Middle frontal gyrus (tissue), 1 donor: Measurements from ENCODE around the gene TXNDC15.
"Not testable (repeated sequence)": the region's sequence is repeated elsewhere in the genome, so short reads cannot be mapped to it uniquely, and the experiment has no call there.

Source experiments
- DNase-seq: peaks from one replicate; pipeline ENCODE4 v3.0.0-alpha.2; 2015; ENCODE audit warnings: low spot score; ENCODE audit errors: extremely low spot score

Gene TXNDC15

GRCh38 chr5:134877159-134877558 lies 3.0 kb downstream of the TXNDC15 start:
- no peak for DNase-seq

- no peak for DNase-seq
These were observed 4.2 kb downstream of the TXNDC15 start for GRCh38 chr5:134878403-134878802.

GRCh38 chr5:134879456-134879855 lies 5.3 kb downstream of the TXNDC15 start:
- no peak for DNase-seq

- DNase-seq = not testable (repeated sequence)
These were observed 6.8 kb downstream of the TXNDC15 start for GRCh38 chr5:134880937-134881336.

GRCh38 chr5:134881711-134882110 lies 7.5 kb downstream of the TXNDC15 start:
- not testable (repeated sequence) for DNase-seq

- no peak for DNase-seq
These were observed 13.5 kb downstream of the TXNDC15 start for GRCh38 chr5:134887593-134888159.

- DNase-seq = no peak
These were observed 15.2 kb downstream of the TXNDC15 start for GRCh38 chr5:134889335-134889734.

- no peak for DNase-seq
These were observed 17.3 kb downstream of the TXNDC15 start for GRCh38 chr5:134891473-134891872.

GRCh38 chr5:134892282-134892681 lies 18.1 kb downstream of the TXNDC15 start:
- DNase-seq = no peak

GRCh38 chr5:134892926-134893325 lies 18.8 kb downstream of the TXNDC15 start:
- no peak for DNase-seq

GRCh38 chr5:134893748-134894505 lies 19.8 kb downstream of the TXNDC15 start:
- no peak for DNase-seq

- no peak for DNase-seq
These were observed 28.1 kb downstream of the TXNDC15 start for GRCh38 chr5:134902071-134902801.

GRCh38 chr5:134904610-134905245 lies 30.6 kb downstream of the TXNDC15 start, which contains the start of gene PCBD2:
PCBD2 (plus strand) TSS chr5:134905131; CDS start chr5:134905140, 9 bp downstream.
- peak; percentile 80 for DNase-seq

- peak; percentile 8 for DNase-seq
These were observed 31.2 kb downstream of the TXNDC15 start for GRCh38 chr5:134905246-134905996.

GRCh38 chr5:134906811-134907210 lies 32.6 kb downstream of the TXNDC15 start:
- no peak for DNase-seq

GRCh38 chr5:134910752-134911151 lies 36.6 kb downstream of the TXNDC15 start:
- DNase-seq = not testable (repeated sequence)

GRCh38 chr5:134911285-134912206 lies 37.4 kb downstream of the TXNDC15 start:
- no peak for DNase-seq

GRCh38 chr5:134913254-134913653 lies 39.1 kb downstream of the TXNDC15 start:
- no peak for DNase-seq

- no peak for DNase-seq
These were observed 39.6 kb downstream of the TXNDC15 start for GRCh38 chr5:134913795-134914194.
